Parathyroid adenoma (tissue), 2 donors: Measurements from ENCODE around the gene S100A16.
A peak's percentile ranks its signal among the peaks of the same experiment; 100 is the strongest.

Experiments used
- H2AFZ ChIP-seq: fragments of 300-600 bp; sonication (generic); one replicate; pipeline ENCODE4 v1.7.0; 2017; ENCODE audit warnings: antibody characterized with exemption, mild to moderate bottlenecking
- H3K27ac ChIP-seq: fragments of 300-600 bp; sonication (generic); one replicate; pipeline ENCODE4 v1.7.0; 2017
- H3K27me3 ChIP-seq: fragments of 300-600 bp; sonication (generic); one replicate; pipeline ENCODE4 v1.7.0; 2017; ENCODE audit warnings: low read length; ENCODE audit not compliant: control insufficient read depth, insufficient read depth
- H3K36me3 ChIP-seq: fragments of 300-600 bp; sonication (generic); one replicate; pipeline ENCODE4 v1.7.0; 2017; ENCODE audit warnings: low read length; ENCODE audit not compliant: control insufficient read depth, insufficient read depth
- H3K4me1 ChIP-seq: fragments of 300-600 bp; sonication (generic); one replicate; pipeline ENCODE4 v1.7.0; 2017; ENCODE audit warnings: control low read depth
- H3K4me2 ChIP-seq: fragments of 300-600 bp; sonication (generic); one replicate; pipeline ENCODE4 v1.7.0; 2017; ENCODE audit warnings: low read length
- H3K4me3 ChIP-seq: fragments of 300-600 bp; sonication (generic); one replicate; pipeline ENCODE4 v1.7.0; 2017; ENCODE audit warnings: low read depth, low read length
- H3K79me2 ChIP-seq: fragments of 300-600 bp; sonication (generic); one replicate; pipeline ENCODE4 v1.7.0; 2017; ENCODE audit warnings: control low read depth
- H3K9ac ChIP-seq: fragments of 300-600 bp; sonication (generic); one replicate; pipeline ENCODE4 v1.7.0; 2017; ENCODE audit warnings: mild to moderate bottlenecking
- H3K9me3 ChIP-seq: fragments of 300-600 bp; sonication (generic); one replicate; pipeline ENCODE4 v1.7.0; 2017; ENCODE audit warnings: low read length; ENCODE audit not compliant: control insufficient read depth
- CTCF ChIP-seq: fragments of 300-600 bp; sonication (generic); IDR thresholded peaks from one replicate; pipeline ENCODE4 v1.7.0; 2017; ENCODE audit warnings: antibody characterized with exemption, mild to moderate bottlenecking
- donor health status: primary hyperparathyroidism.

S100A16 gene

GRCh38 chr1:153614906-153615305 is 2.0 kb upstream of the S100A16 start:
- H3K9me3 ChIP-seq, result no peaks in the 10 kb centered on the region
- H3K36me3 ChIP-seq, result no peaks in the 10 kb centered on the region
- no peak for TF ChIP-seq CTCF
- no peaks in the 10 kb centered on the region for H3K27me3 ChIP-seq
- no peak overlapping the region for H3K9ac ChIP-seq
- H3K4me2 ChIP-seq, result peak overlapping the region; percentile 58
- no peak overlapping the region for H3K27ac ChIP-seq
- no peaks in the 10 kb centered on the region for H3K79me2 ChIP-seq
- no peak overlapping the region for H2AFZ ChIP-seq
- H3K4me3 ChIP-seq, result no peak overlapping the region
- H3K4me1 ChIP-seq, result peaks cover 22% of the 10 kb centered on the region

GRCh38 chr1:153614189-153614900 is 1.4 kb upstream of the S100A16 start:
- Histone ChIP-seq H3K9ac (no peak overlapping the region), H3K27me3 (no peaks in the 10 kb centered on the region), H3K79me2 (no peaks in the 10 kb centered on the region), H2AFZ (no peak overlapping the region), H3K4me1 (peaks cover 28% of the 10 kb centered on the region), H3K36me3 (no peaks in the 10 kb centered on the region), H3K9me3 (no peaks in the 10 kb centered on the region), H3K4me2 (peak overlapping the region; percentile 58), H3K27ac (no peak overlapping the region), H3K4me3 (no peak overlapping the region)
- no peak for TF ChIP-seq CTCF

GRCh38 chr1:153613406-153613805 is 469 bp upstream of the S100A16 start:
- H3K9ac ChIP-seq, result no peak overlapping the region
- H2AFZ ChIP-seq, result peak overlapping the region; percentile 53
- H3K36me3 ChIP-seq, result no peaks in the 10 kb centered on the region
- H3K9me3 ChIP-seq, result no peaks in the 10 kb centered on the region
- H3K4me3 ChIP-seq, result peak overlapping the region; percentile 79
- H3K27ac ChIP-seq, result peak overlapping the region; percentile 83
- no peaks in the 10 kb centered on the region for H3K27me3 ChIP-seq
- no peak for TF ChIP-seq CTCF
- H3K4me2 ChIP-seq, result peak overlapping the region; percentile 22
- H3K79me2 ChIP-seq, result no peaks in the 10 kb centered on the region
- peaks cover 32% of the 10 kb centered on the region for H3K4me1 ChIP-seq

- Histone ChIP-seq H3K79me2 (peaks cover 3% of the 10 kb centered on the region), H3K9me3 (no peaks in the 10 kb centered on the region), H3K4me3 (peak overlapping the region; percentile 79), H3K4me2 (peak overlapping the region; percentile 92), H2AFZ (peak overlapping the region; percentile 56), H3K27ac (peak overlapping the region; percentile 83), H3K27me3 (no peaks in the 10 kb centered on the region), H3K4me1 (peaks cover 33% of the 10 kb centered on the region), H3K9ac (peak overlapping the region; percentile 80), H3K36me3 (no peaks in the 10 kb centered on the region)
- no peak for TF ChIP-seq CTCF
Measured at GRCh38 chr1:153612111-153612754, 704 bp downstream of the S100A16 start.
